ENCODE measurements around the gene INVS.
"Not testable (repeated sequence)": the region's sequence is repeated elsewhere in the genome, so short reads cannot be mapped to it uniquely, and the experiment has no call there.

The INVS gene

GRCh38 chr9:100084734-100085133 lies 14.3 kb upstream of the INVS start:
- no peak for DNase-seq

- no peak for DNase-seq
Measured at GRCh38 chr9:100086097-100086635, 12.9 kb upstream of the INVS start.

GRCh38 chr9:100087218-100087617 lies 11.8 kb upstream of the INVS start:
- DNase-seq = no peak

GRCh38 chr9:100088202-100088601 lies 10.8 kb upstream of the INVS start:
- DNase-seq = peak; percentile 24

GRCh38 chr9:100090880-100091279 lies 8.2 kb upstream of the INVS start:
- DNase-seq = no peak

GRCh38 chr9:100091650-100092049 lies 7.4 kb upstream of the INVS start:
- no peak for DNase-seq

GRCh38 chr9:100092066-100092465 lies 7.0 kb upstream of the INVS start:
- DNase-seq = no peak

- not testable (repeated sequence) for DNase-seq
Measured at GRCh38 chr9:100094411-100094810, 4.6 kb upstream of the INVS start.

GRCh38 chr9:100096378-100096916 lies 2.6 kb upstream of the INVS start:
- no peak for DNase-seq

GRCh38 chr9:100098046-100098886 lies 777 bp upstream of the INVS start:
- DNase-seq = peak; percentile 13

- peak; percentile 18 for DNase-seq
Measured at GRCh38 chr9:100099722-100100042, 639 bp downstream of the INVS start.

- no peak for DNase-seq
Measured at GRCh38 chr9:100100146-100100667, 1.2 kb downstream of the INVS start.

GRCh38 chr9:100101608-100102007 lies 2.6 kb downstream of the INVS start:
- DNase-seq = no peak

- no peak for DNase-seq
Measured at GRCh38 chr9:100104314-100104713, 5.3 kb downstream of the INVS start.

- no peak for DNase-seq
Measured at GRCh38 chr9:100105861-100106260, 6.8 kb downstream of the INVS start.

GRCh38 chr9:100106616-100107015 lies 7.6 kb downstream of the INVS start:
- no peak for DNase-seq

- no peak for DNase-seq
Measured at GRCh38 chr9:100108559-100108958, 9.5 kb downstream of the INVS start.

GRCh38 chr9:100111235-100111634 lies 12.2 kb downstream of the INVS start:
- DNase-seq = no peak

- no peak for DNase-seq
Measured at GRCh38 chr9:100112677-100113336, 13.8 kb downstream of the INVS start.

- DNase-seq = no peak
Measured at GRCh38 chr9:100117316-100117715, 18.3 kb downstream of the INVS start.

GRCh38 chr9:100120286-100120685 lies 21.2 kb downstream of the INVS start:
- no peak for DNase-seq

GRCh38 chr9:100125236-100125635 lies 26.2 kb downstream of the INVS start:
- DNase-seq = no peak

GRCh38 chr9:100125910-100126309 lies 26.9 kb downstream of the INVS start:
- DNase-seq = no peak

- DNase-seq = no peak
Measured at GRCh38 chr9:100126423-100126822, 27.4 kb downstream of the INVS start.

All from activated naive CD4-positive, alpha-beta T cell treated with Interleukin-2 at 50 U/mL for 16 hours (primary cell).